BE2C (cell line): ENCODE results near the gene COL9A3.

Source experiments
- DNase-seq: peaks from one replicate; pipeline ENCODE4 v3.0.0-alpha.2; 2020
- H3K27me3 ChIP-seq: fragments of 250-450 bp; sonication (Bioruptor Pico); 2 replicates; pipeline ENCODE4 v1.5.1; 2020; ENCODE audit warnings: mild to moderate bottlenecking
- H3K36me3 ChIP-seq: fragments of 250-450 bp; sonication (Bioruptor Pico); 2 replicates; pipeline ENCODE4 v1.5.1; 2020; ENCODE audit warnings: mild to moderate bottlenecking
- H3K4me1 ChIP-seq: fragments of 250-450 bp; sonication (Bioruptor Pico); 2 replicates; pipeline ENCODE4 v1.5.1; 2020
- H3K4me3 ChIP-seq: 2 replicates; pipeline ENCODE4 v1.5.1; 2011; ENCODE audit warnings: low read depth, low read length
- H3K9me3 ChIP-seq: fragments of 250-450 bp; sonication (Bioruptor Pico); 2 replicates; pipeline ENCODE4 v1.5.1; 2020
- TF ChIP-seq, protein P1 (sequence below): IDR thresholded peaks from 2 replicates; pipeline ENCODE4 v1.5.1; 2012; ENCODE audit warnings: mild to moderate bottlenecking, low read depth, low read length

The COL9A3 gene

DNA sequence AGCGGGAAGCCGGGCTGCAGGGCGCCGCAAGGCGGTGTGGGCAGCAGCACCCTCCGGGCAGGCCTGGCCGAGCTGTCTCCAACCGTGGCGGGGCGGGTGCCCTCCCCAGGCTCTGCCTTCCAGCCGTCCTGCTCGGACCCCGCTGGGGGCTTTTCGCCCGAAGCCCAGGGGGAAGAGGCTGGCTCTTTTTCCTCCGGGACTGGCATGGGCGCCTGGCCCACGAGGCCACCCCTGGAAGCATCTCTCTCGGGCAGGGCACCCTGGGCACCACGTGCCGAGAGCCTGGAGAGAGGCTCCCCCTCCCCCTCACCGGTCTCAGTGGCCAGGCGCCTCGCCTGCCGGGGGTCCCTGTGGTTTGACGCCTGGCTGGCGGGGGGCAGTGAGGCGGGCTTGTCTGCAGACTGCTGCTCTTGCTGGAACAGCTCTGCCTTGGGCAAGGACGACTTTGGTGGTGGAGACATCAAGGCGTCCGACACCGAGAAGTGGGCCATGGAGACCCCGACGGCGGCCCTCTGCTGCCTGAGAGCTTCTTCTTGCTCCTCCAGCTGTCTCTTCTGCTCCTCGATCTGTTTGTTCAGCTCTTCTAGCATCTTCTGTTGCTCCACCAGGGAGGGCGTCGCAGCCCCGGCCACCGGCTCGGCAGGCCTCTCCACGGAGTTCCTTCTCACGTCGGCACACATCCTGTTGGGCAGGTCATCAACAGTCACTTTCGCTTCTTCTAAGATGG lies 64.2 kb downstream of the COL9A3 start:
- no peak overlapping the region for H3K4me3 ChIP-seq
- peaks cover 28% of the 10 kb centered on the region for H3K36me3 ChIP-seq
- H3K27me3 ChIP-seq: no peaks in the 10 kb centered on the region
- DNase-seq: no peak
- TF ChIP-seq, protein P1, sequence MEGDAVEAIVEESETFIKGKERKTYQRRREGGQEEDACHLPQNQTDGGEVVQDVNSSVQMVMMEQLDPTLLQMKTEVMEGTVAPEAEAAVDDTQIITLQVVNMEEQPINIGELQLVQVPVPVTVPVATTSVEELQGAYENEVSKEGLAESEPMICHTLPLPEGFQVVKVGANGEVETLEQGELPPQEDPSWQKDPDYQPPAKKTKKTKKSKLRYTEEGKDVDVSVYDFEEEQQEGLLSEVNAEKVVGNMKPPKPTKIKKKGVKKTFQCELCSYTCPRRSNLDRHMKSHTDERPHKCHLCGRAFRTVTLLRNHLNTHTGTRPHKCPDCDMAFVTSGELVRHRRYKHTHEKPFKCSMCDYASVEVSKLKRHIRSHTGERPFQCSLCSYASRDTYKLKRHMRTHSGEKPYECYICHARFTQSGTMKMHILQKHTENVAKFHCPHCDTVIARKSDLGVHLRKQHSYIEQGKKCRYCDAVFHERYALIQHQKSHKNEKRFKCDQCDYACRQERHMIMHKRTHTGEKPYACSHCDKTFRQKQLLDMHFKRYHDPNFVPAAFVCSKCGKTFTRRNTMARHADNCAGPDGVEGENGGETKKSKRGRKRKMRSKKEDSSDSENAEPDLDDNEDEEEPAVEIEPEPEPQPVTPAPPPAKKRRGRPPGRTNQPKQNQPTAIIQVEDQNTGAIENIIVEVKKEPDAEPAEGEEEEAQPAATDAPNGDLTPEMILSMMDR: no peak
- H3K9me3 ChIP-seq: no peaks in the 10 kb centered on the region
- peaks cover 13% of the 10 kb centered on the region for H3K4me1 ChIP-seq

DNA sequence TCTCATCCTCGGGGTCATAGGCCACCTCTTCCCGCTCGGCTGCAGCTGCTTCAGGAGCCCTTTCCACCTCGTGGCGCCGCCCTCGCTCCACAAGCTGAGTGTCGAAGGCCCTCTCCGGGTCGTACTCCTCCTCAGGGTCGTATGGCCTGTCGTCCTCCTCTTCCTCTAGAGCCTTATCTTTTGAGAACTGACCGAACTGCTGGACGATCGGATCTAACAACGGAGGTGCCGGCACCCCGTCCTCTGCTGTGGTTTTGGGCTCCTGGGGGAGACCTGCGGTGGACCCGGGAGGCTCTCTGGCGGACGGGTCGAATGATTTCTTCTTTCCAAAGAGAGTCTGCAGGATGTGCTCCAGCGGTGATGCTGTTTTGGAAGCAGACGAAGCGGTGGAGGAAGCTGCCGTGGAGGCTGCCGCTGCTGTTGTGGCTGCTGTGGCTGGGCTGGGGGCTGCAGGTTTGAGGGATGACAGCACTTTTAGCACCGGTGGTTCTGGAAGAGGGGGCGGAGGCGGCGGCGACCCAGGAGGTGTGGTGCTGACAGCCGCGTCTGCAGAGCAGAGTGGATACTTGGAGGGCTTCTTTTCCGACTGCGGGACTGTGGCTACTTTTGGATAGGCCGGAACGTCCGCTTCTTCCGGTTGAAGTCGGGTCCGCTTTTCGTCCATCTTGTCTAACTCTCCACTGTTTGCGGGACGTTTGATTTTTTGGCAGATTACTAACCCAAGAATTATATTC lies 65.0 kb downstream of the COL9A3 start:
- Histone ChIP-seq H3K27me3 (no peaks in the 10 kb centered on the region), H3K4me1 (peaks cover 5% of the 10 kb centered on the region), H3K4me3 (no peak overlapping the region), H3K9me3 (no peaks in the 10 kb centered on the region), H3K36me3 (peaks cover 34% of the 10 kb centered on the region)
- TF ChIP-seq, protein P1: no peak
- DNase-seq: no peak

DNA sequence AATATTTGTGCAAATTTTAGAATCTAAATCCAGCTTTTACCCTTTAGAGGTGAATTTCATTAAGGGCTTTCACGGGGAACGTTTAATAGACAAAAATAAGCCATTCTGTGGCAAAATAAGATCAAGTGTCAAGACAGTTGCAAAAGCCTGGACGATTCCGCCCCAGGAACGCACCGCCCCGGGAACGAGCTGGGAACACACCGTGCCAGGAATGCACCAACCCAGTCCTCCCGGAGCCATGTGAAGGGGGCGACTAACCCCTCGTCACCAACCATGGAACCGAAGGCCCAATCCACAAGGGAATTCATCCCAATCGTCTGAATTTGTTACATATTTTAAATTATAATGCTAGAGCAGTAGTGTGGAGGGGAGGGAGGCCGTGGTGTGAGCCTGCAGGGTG lies 65.6 kb downstream of the COL9A3 start:
- TF ChIP-seq, protein P1: no peak

DNA sequence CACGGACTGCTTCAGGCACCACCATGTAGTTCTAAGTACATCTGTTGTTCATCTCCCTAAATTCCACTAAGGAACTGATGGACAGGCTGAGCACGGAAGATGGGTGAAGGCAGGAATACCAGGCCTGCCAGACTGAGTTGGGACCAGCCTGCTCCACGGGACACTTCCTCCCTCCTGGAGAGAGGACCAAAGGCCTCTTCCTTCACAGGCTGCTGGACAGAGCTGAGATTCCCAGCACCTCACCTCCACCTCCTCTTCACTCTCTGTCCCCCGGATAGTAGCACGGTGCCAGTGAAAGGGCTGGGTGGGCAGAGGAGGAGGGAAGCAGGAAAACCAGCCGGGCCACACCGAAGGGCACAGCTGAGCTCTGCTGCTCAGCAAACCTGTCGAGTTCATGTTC lies 67.7 kb downstream of the COL9A3 start:
- H3K4me1 ChIP-seq: peaks cover 12% of the 10 kb centered on the region
- TF ChIP-seq, protein P1: no peak
- no peak overlapping the region for H3K4me3 ChIP-seq
- no peak for DNase-seq
- peaks cover 56% of the 10 kb centered on the region for H3K36me3 ChIP-seq
- H3K27me3 ChIP-seq: no peaks in the 10 kb centered on the region
- no peaks in the 10 kb centered on the region for H3K9me3 ChIP-seq

More for the DNA sequence above, 65.6 kb downstream of the COL9A3 start:
- H3K9me3 ChIP-seq: no peaks in the 10 kb centered on the region
- H3K27me3 ChIP-seq: no peaks in the 10 kb centered on the region
- H3K4me3 ChIP-seq: no peak overlapping the region
- no peak for DNase-seq
- peaks cover 39% of the 10 kb centered on the region for H3K36me3 ChIP-seq
- peaks cover 4% of the 10 kb centered on the region for H3K4me1 ChIP-seq

DNA sequence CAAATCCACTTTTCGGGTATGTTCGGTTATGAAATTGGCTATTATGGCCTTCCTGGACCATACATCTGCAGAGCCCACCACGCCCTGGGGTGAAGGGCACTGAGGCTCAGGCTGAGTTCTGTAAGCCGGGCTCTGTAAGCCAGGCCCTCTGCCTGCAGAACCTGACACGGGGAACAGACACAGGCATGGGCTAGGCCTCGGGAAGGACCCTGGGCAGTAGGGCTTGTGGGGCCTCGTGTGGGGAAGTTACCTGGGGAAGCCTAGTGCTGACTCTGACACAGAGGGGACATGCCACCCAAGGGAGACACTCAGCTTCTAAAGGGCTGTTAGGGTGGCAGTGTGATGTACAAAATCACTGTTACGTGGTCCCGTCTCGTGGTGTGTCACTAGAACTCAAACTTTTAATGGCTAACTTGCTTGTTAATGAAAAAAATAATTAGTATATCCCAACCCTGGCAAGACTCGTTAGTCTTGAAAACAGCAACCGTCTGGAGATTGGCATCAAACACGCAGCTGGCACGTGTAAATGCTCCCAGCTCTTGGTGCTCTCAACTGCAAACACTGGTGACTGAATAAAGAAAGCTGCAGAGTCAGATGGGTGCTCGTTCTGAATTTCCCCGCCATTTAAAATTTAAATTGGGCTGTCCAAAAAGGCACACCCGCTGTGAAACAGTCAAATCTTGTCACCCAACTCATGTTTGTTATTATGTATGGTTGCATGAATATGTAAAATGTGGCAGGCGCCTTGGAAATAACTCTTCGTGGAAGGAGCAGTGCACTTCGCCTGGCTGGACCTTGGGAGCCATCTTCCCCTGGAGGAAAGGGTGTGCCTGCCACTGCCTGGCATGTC lies 68.4 kb downstream of the COL9A3 start:
- Histone ChIP-seq H3K4me3 (no peak overlapping the region), H3K36me3 (peaks cover 62% of the 10 kb centered on the region), H3K27me3 (no peaks in the 10 kb centered on the region), H3K9me3 (no peaks in the 10 kb centered on the region), H3K4me1 (peaks cover 12% of the 10 kb centered on the region)
- DNase-seq: no peak
- TF ChIP-seq, protein P1: no peak
